Prostate gland (tissue), 2 donors: Measurements from ENCODE around the gene RNF168. TPM values are rescaled to one million over a fixed set of nuclear protein-coding genes. Genes with fewer than 3 reads are reported as not detected.
A peak's percentile ranks its signal among the peaks of the same experiment; 100 is the strongest.

Source experiments
- DNase-seq: peaks from one replicate; pipeline ENCODE4 v3.0.0-alpha.2; 2019; ENCODE audit warnings: low spot score
- H3K27ac ChIP-seq, 2 donors: fragments of 200-600 bp; sonication (generic); 2 replicates each; pipeline ENCODE4 v1.5.1; 2017 to 2019
- H3K27me3 ChIP-seq: fragments of 200-600 bp; sonication (generic); replicated peaks from 2 replicates; pipeline ENCODE4 v1.5.1; 2019; ENCODE audit not compliant: insufficient read depth
- H3K36me3 ChIP-seq, 2 donors: fragments of 200-600 bp; sonication (generic); 1 replicate in 1 of 2; 2 replicates in 1 of 2; pipeline versions ENCODE4 v1.5.1 to v1.8.1; 2017 to 2019
- H3K4me1 ChIP-seq: fragments of 200-600 bp; sonication (generic); replicated peaks from 2 replicates; pipeline ENCODE4 v1.5.1; 2019
- H3K4me3 ChIP-seq, 2 donors: fragments of 200-600 bp; sonication (generic); 2 replicates each; pipeline ENCODE4 v1.5.1; 2017 to 2019
- H3K9me3 ChIP-seq: fragments of 200-600 bp; sonication (generic); 2 replicates; pipeline ENCODE4 v1.5.1; 2017
- CTCF ChIP-seq, 4 experiments: fragments of 200-600 bp in 2 of 4; fragments of 450-650 bp in 2 of 4; sonication (generic) in 2 of 4; IDR thresholded peaks; 1 replicate in 3 of 4; 2 replicates in 1 of 4; pipeline ENCODE4 v1.5.1; 2016 to 2019; ENCODE audit warnings: antibody characterized with exemption in 4 of 4, mild to moderate bottlenecking in 2 of 4, moderate library complexity in 2 of 4
- POLR2A ChIP-seq: fragments of 450-650 bp; IDR thresholded peaks from one replicate; pipeline ENCODE4 v1.6.1; 2016; ENCODE audit warnings: antibody characterized with exemption, mild to moderate bottlenecking
- POLR2AphosphoS5 ChIP-seq: sonication (generic); formaldehyde crosslinking; IDR thresholded peaks from one replicate; pipeline ENCODE4 v1.6.1; 2017; ENCODE audit warnings: antibody characterized with exemption
- WGBS: methylation state at CpG from one replicate; pipeline ENCODE4 v1.1.5; 2018; 5-methylcytosine and 5-hydroxymethylcytosine counted together
- intact Hi-C: fragments of 100-400 bp; cut with DNase I; formaldehyde crosslinking; loops from one replicate; pipeline ENCODE4 v1.14.2; 2022
- total RNA-seq, 2 donors: library from RNA; depleted of rRNA; stranded (reverse); fragments of >200 nt; gene quantifications; one replicate each; pipeline ENCODE4 v1.1.0, GENCODE V29; 2016

RNF168 gene
- total RNA-seq, 2 donors from 2014 or later: 17.1 to 30.6 TPM

- Histone ChIP-seq H3K27me3 (no peaks in the 10 kb centered on the region), H3K4me1 (no peaks in the 10 kb centered on the region), H3K27ac (no peak overlapping the region), H3K36me3 (no peaks in the 10 kb centered on the region), H3K9me3 (no peaks in the 10 kb centered on the region), H3K4me3 (no peak overlapping the region)
- WGBS: 89% methylated on average over 5 of the region's 5 CpGs
- DNase-seq: no peak
- intact Hi-C loops: loop anchor here (2.0 kb wide), 1 partner anchor 265 kb away; no protein-coding TSS in a partner anchor
- no peak for TF ChIP-seq CTCF (IDR thresholded peaks at IDR 0.05)
- no peak for TF ChIP-seq POLR2A
- TF ChIP-seq POLR2AphosphoS5: no peak
Observed at GRCh38 chr3:196519718-196520082, 16.1 kb upstream of the RNF168 start.

- 49% methylated on average over 12 of the region's 12 CpGs for WGBS
- H3K27ac ChIP-seq: no peak overlapping the region
- TF ChIP-seq POLR2A: no peak
- peak; percentile 27 to 60 (median 52) for TF ChIP-seq CTCF (IDR thresholded peaks at IDR 0.05)
- TF ChIP-seq POLR2AphosphoS5: no peak
- intact Hi-C loops: loop anchor here (2.0 kb wide), 1 partner anchor 264 kb away; no protein-coding TSS in a partner anchor
- no peaks in the 10 kb centered on the region for H3K9me3 ChIP-seq
- H3K27me3 ChIP-seq: no peaks in the 10 kb centered on the region
- H3K36me3 ChIP-seq: no peaks in the 10 kb centered on the region
- no peaks in the 10 kb centered on the region for H3K4me1 ChIP-seq
- H3K4me3 ChIP-seq: no peak overlapping the region
- DNase-seq: peak; percentile 45
Observed at GRCh38 chr3:196518966-196519717, 15.6 kb upstream of the RNF168 start.

- no peaks in the 10 kb centered on the region for H3K36me3 ChIP-seq
- no peaks in the 10 kb centered on the region for H3K27me3 ChIP-seq
- TF ChIP-seq POLR2AphosphoS5 (no peak), POLR2A (no peak), CTCF (IDR thresholded peaks at IDR 0.05) (no peak)
- intact Hi-C loops: loop anchor here (2.0 kb wide), 1 partner anchor 263 kb away; no protein-coding TSS in a partner anchor
- H3K27ac ChIP-seq: no peak overlapping the region
- DNase-seq: no peak
- 46% methylated on average over 2 of the region's 2 CpGs for WGBS
- no peaks in the 10 kb centered on the region for H3K9me3 ChIP-seq
- no peaks in the 10 kb centered on the region for H3K4me1 ChIP-seq
- no peak overlapping the region for H3K4me3 ChIP-seq
Observed at GRCh38 chr3:196517919-196518318, 14.4 kb upstream of the RNF168 start.

- Histone ChIP-seq H3K4me3 (no peak overlapping the region), H3K27me3 (no peaks in the 10 kb centered on the region), H3K27ac (no peak overlapping the region), H3K36me3 (no peaks in the 10 kb centered on the region), H3K9me3 (no peaks in the 10 kb centered on the region), H3K4me1 (no peaks in the 10 kb centered on the region)
- WGBS: 84% methylated on average over 2 of the region's 2 CpGs
- DNase-seq: no peak
- intact Hi-C loops: no loop called here
- TF ChIP-seq CTCF (IDR thresholded peaks at IDR 0.05): no peak
- no peak for TF ChIP-seq POLR2AphosphoS5
- TF ChIP-seq POLR2A: no peak
Observed at GRCh38 chr3:196517162-196517800, 13.7 kb upstream of the RNF168 start.
